ENCODE data around the gene AGPAT1. TPM values are rescaled to one million over a fixed set of nuclear protein-coding genes. Genes with fewer than 3 reads are reported as not detected.

The AGPAT1 gene
- total RNA-seq, 2 experiments from 2014 or later = 13.2 to 13.3 TPM

GRCh38 chr6:32176476-32177182 lies 745 bp upstream of the AGPAT1 start:
- no peak for ATAC-seq (ENCODE audit: poor library complexity)
- peaks cover 71% of the 10 kb centered on the region for H3K4me1 Mint-ChIP-seq (ENCODE audit: low read depth)

GRCh38 chr6:32175322-32175710 lies 568 bp downstream of the AGPAT1 start:
- Mint-ChIP-seq H3K27ac (peak overlapping the region; percentile 85), H3K9me3 (no peaks in the 10 kb centered on the region), H3K27me3 (no peaks in the 10 kb centered on the region), H3K4me1 (ENCODE audit: low read depth) (peaks cover 77% of the 10 kb centered on the region), H3K36me3 (ENCODE audit: low read depth) (peaks cover 37% of the 10 kb centered on the region), H3K4me3 (peak overlapping the region; percentile 91)
- Histone ChIP-seq H3K4me3 (ENCODE audit: low read length) (peak overlapping the region; percentile 91), H3K4me1 (ENCODE audit: insufficient read depth, low read length) (peaks cover 63% of the 10 kb centered on the region), H3K36me3 (ENCODE audit: insufficient read depth, low read length) (peaks cover 8% of the 10 kb centered on the region), H3K27ac (ENCODE audit: low read depth in 1 of 2, low read length in 2 of 2) (peak overlapping the region; percentile 56 to 93), H3K9me3 (ENCODE audit: control insufficient read depth in 1 of 2, insufficient read depth in 1 of 2, low read length in 2 of 2) (no peaks in the 10 kb centered on the region), H3K27me3 (ENCODE audit: control insufficient read depth in 1 of 2, insufficient read depth in 2 of 2, low read length in 2 of 2) (no peaks in the 10 kb centered on the region)
- TF ChIP-seq, protein P1, sequence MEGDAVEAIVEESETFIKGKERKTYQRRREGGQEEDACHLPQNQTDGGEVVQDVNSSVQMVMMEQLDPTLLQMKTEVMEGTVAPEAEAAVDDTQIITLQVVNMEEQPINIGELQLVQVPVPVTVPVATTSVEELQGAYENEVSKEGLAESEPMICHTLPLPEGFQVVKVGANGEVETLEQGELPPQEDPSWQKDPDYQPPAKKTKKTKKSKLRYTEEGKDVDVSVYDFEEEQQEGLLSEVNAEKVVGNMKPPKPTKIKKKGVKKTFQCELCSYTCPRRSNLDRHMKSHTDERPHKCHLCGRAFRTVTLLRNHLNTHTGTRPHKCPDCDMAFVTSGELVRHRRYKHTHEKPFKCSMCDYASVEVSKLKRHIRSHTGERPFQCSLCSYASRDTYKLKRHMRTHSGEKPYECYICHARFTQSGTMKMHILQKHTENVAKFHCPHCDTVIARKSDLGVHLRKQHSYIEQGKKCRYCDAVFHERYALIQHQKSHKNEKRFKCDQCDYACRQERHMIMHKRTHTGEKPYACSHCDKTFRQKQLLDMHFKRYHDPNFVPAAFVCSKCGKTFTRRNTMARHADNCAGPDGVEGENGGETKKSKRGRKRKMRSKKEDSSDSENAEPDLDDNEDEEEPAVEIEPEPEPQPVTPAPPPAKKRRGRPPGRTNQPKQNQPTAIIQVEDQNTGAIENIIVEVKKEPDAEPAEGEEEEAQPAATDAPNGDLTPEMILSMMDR (IDR thresholded peaks at IDR 0.05) = no peak
- POLR2A ChIA-PET = interaction anchor here (8.1 kb wide), 1 partner anchor 17 kb away, joined by 242 read pairs; the partner anchor contains the start of genes GPSM3 and PBX2
- DNase-seq (no peak), ATAC-seq (ENCODE audit: poor library complexity) (no peak)
- CTCF ChIA-PET = no interaction called here
- intact Hi-C loops (cut with DNase I, micrococcal nuclease) = loop anchor here (5.0 to 10.0 kb wide), 2 partner anchors 201 to 218 kb away; partner anchors contain the start of genes DXO (in 1 of the 2), NELFE (in 1 of the 2) and SKIC2 (in 1 of the 2)

More at GRCh38 chr6:32176476-32177182, 745 bp upstream of the AGPAT1 start:
- peaks cover 39% of the 10 kb centered on the region for H3K36me3 Mint-ChIP-seq (ENCODE audit: low read depth)
- peaks cover 71% of the 10 kb centered on the region for H3K4me1 ChIP-seq (ENCODE audit: insufficient read depth, low read length)
- H3K9me3 Mint-ChIP-seq = no peaks in the 10 kb centered on the region
- peak overlapping the region; percentile 91 for H3K4me3 Mint-ChIP-seq
- TF ChIP-seq, protein P1 (IDR thresholded peaks at IDR 0.05) = no peak
- peak overlapping the region; percentile 91 for H3K4me3 ChIP-seq (ENCODE audit: low read length)
- H3K27me3 Mint-ChIP-seq = no peaks in the 10 kb centered on the region
- no peaks in the 10 kb centered on the region for H3K27me3 ChIP-seq (ENCODE audit: control insufficient read depth in 1 of 2, insufficient read depth in 2 of 2, low read length in 2 of 2)
- DNase-seq = no peak
- H3K36me3 ChIP-seq (ENCODE audit: insufficient read depth, low read length) = peaks cover 16% of the 10 kb centered on the region
- ChIA-PET POLR2A (interaction anchor here (1.0 to 8.1 kb wide), 9 partner anchors 8 to 795 kb away, joined by 3 to 242 read pairs (median 4); partner anchors contain the start of genes ATF6B, BAG6, FKBPL and GPSM3), CTCF (interaction anchor here (2.8 kb wide), 1 partner anchor 19 kb away, joined by 14 read pairs; no protein-coding TSS in a partner anchor)
- H3K27ac ChIP-seq (ENCODE audit: low read depth in 1 of 2, low read length in 2 of 2) = peak overlapping the region; percentile 93 to 98
- no peaks in the 10 kb centered on the region for H3K9me3 ChIP-seq (ENCODE audit: control insufficient read depth in 1 of 2, insufficient read depth in 1 of 2, low read length in 2 of 2)
- peak overlapping the region; percentile 85 for H3K27ac Mint-ChIP-seq
- intact Hi-C loops (cut with DNase I, micrococcal nuclease) = loop anchor here (1.0 to 10.0 kb wide), 5 partner anchors 15 to 219 kb away; partner anchors contain the start of genes FKBPL (in 2 of the 2), DXO (in 1 of the 2), NELFE (in 1 of the 2) and SKIC2 (in 1 of the 2)

DNA sequence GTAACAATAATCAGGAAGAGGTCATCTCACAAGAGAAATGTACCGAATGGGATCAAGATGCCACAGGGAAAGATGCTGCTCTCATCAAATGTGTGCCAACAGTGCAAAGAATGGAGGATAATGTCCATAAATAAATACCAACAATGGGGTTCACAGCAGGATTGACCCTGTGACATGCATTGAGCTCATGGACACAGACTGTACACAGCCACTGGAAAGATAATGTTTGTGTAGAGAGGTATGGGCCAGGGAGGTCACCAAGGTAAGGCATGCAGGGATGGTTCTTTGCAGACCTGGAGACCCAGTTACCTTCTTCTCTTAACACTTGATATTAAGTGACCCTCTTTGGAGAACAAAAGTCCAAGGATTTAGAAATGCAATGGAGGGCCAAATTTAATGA lies 1.5 kb downstream of the AGPAT1 start:
- Histone ChIP-seq H3K9me3 (ENCODE audit: control insufficient read depth in 1 of 2, insufficient read depth in 1 of 2, low read length in 2 of 2) (no peaks in the 10 kb centered on the region), H3K4me1 (ENCODE audit: insufficient read depth, low read length) (peaks cover 56% of the 10 kb centered on the region), H3K27me3 (ENCODE audit: control insufficient read depth in 1 of 2, insufficient read depth in 2 of 2, low read length in 2 of 2) (no peaks in the 10 kb centered on the region), H3K27ac (ENCODE audit: low read depth in 1 of 2, low read length in 2 of 2) (no peak overlapping the region), H3K4me3 (ENCODE audit: low read length) (no peak overlapping the region), H3K36me3 (ENCODE audit: insufficient read depth, low read length) (peaks cover 13% of the 10 kb centered on the region)
- Mint-ChIP-seq H3K27ac (peak overlapping the region; percentile 18), H3K36me3 (ENCODE audit: low read depth) (peaks cover 40% of the 10 kb centered on the region), H3K4me3 (peak overlapping the region; percentile 91), H3K9me3 (no peaks in the 10 kb centered on the region), H3K4me1 (ENCODE audit: low read depth) (peaks cover 79% of the 10 kb centered on the region), H3K27me3 (no peaks in the 10 kb centered on the region)
- CTCF ChIA-PET = no interaction called here
- TF ChIP-seq, protein P1 (IDR thresholded peaks at IDR 0.05) = no peak
- ATAC-seq (ENCODE audit: poor library complexity) = no peak
- POLR2A ChIA-PET = no interaction called here
- no peak for DNase-seq
- intact Hi-C loops (cut with DNase I, micrococcal nuclease) = loop anchor here in 1 of 2 experiments (10.0 kb wide), 1 partner anchor 200 kb away; the partner anchor contains the start of gene DXO

All from CD4-positive, alpha-beta T cell (primary cell).